22Rv1 (cell line): ENCODE measurements around the gene ITPK1.

Experiments used
- ZFX ChIP-seq: fragments of 450-650 bp; IDR thresholded peaks from 2 replicates; pipeline ENCODE4 v1.6.1; 2017; ENCODE audit warnings: antibody characterized with exemption, borderline replicate concordance
- TF ChIP-seq, protein P1 (sequence below): fragments of 450-650 bp; IDR thresholded peaks from 2 replicates; pipeline ENCODE4 v1.5.1; 2017; ENCODE audit warnings: mild to moderate bottlenecking

DNA sequence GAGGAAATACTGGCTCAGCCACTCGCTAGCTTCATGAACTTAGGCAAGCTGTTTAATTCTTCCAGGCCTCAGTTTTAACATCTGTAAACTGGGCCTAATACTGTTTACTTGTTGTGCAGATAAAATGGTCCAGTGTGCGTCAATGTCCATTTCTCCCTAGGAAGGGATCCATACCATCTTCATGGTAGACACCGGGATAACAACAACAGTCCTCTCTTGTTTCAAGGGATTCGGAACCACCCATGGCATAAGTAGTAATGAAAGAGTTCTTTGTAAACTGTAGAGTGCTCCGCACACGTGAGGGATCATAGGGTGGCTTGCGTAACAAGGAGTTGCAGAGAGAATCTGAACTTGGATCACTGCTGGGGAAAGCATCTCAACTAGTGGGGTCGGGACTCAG, 210.1 kb downstream of the ITPK1 start:
- TF ChIP-seq, protein P1, sequence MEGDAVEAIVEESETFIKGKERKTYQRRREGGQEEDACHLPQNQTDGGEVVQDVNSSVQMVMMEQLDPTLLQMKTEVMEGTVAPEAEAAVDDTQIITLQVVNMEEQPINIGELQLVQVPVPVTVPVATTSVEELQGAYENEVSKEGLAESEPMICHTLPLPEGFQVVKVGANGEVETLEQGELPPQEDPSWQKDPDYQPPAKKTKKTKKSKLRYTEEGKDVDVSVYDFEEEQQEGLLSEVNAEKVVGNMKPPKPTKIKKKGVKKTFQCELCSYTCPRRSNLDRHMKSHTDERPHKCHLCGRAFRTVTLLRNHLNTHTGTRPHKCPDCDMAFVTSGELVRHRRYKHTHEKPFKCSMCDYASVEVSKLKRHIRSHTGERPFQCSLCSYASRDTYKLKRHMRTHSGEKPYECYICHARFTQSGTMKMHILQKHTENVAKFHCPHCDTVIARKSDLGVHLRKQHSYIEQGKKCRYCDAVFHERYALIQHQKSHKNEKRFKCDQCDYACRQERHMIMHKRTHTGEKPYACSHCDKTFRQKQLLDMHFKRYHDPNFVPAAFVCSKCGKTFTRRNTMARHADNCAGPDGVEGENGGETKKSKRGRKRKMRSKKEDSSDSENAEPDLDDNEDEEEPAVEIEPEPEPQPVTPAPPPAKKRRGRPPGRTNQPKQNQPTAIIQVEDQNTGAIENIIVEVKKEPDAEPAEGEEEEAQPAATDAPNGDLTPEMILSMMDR = no peak
- TF ChIP-seq ZFX = no peak
